CD4-positive, alpha-beta T cell treated with Interleukin-4 for 1 hour (primary cell): ENCODE results near the gene COX6A2.

Source experiments
- DNase-seq, 2 donors: peaks; one replicate each; pipeline ENCODE4 v3.0.0-alpha.2; 2020 to 2022

Gene COX6A2

DNA sequence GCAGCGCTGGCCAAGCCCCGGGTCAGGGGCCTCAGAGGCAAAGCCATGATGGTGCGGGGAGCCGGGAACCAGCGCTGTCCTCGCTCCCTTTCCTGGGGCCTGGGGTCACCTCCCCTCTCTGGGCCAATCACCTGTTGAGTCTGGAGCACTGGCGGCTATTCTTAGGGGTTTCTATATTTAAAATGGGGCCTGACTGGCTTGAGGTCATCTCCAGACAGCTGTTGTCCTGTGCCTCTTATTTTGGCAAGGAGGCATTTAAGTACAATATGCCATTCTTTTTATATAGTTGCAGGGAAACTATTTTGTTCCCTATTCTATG, at the start of gene COX6A2:
Gene COX6A2, minus strand, starts transcription at position 82 of the 319 bp plus-strand sequence. Its CDS starts 35 bp downstream, at position 47.
- DNase-seq = no peak

DNA sequence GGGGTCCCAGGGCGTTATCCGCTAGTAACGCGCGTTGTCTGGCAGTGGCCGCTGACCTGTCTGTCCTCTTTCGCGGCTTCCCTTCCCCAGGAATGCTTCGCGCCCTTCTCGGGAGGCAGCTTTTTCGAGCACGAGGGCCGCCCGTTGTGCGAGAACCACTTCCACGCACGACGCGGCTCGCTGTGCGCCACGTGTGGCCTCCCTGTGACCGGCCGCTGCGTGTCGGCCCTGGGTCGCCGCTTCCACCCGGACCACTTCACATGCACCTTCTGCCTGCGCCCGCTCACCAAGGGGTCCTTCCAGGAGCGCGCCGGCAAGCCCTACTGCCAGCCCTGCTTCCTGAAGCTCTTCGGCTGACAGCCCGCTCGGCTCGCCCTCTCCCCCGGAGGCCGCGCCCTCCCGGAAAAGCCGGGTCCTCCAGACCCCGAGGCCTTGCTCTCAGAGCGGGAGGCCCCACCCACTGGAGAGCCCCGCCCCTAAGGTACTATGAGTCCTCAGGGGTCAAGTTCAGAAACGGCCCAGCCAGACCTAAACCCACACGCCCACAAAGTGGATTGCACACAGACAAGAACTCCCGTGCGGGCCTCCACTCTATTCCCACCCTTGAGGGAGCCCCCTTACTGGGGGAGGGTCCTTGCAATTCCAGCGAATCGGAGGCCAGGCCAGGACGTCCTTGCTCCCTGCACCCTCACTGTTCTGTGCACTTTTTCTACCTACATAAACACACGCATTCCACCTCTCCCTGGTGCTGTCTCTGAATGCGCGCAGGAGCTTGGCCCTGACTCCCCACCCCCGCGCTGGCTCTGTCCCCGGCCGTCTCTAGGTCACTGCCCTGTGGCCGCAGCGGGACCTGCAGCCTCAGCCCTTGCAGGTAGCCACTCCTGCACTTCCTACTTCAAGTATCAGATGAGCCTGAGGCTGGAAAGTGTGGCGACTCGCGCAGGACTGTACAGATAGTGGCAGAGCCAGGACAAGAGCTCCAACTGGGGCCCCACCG, 49.4 kb upstream of the COX6A2 start:
- DNase-seq = peak; percentile 20 to 40

DNA sequence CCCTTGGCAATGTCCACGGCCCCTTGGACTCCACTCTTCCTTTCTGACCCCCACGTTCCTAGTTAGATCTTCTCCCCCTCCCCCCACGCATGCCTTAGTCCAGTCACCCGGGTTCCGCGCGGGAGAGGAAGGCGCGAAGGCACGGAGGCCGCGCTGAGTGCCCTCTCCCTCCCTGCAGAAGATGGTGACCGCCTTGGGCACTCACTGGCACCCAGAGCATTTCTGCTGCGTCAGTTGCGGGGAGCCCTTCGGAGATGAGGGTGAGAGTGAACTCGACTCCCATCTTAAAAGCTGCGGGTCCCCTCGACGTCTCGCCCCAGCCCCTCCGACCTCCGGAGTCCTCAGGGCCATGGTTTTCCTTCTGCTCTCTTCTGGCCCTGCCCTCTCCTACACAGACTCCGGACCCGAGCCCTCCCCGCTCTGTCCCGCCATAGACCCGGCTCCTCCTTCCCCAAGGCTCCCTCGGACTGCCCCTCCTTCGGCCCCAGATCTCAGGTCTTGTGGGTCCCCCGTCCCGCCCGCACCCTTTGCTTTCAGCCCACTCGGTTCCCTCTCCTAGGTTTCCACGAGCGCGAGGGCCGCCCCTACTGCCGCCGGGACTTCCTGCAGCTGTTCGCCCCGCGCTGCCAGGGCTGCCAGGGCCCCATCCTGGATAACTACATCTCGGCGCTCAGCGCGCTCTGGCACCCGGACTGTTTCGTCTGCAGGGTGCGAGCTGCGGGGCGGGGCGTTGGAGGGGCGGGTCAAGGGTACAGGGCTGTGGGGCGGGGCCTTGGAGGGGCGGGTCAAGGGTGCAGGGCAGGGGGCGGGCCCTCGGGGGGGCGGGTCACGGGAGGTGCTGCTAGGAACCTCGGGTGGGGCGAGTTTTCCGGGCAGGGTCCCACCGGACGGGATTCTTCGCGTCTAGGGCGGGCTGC, 48.4 kb upstream of the COX6A2 start:
- DNase-seq = peak; percentile 89 to 91

DNA sequence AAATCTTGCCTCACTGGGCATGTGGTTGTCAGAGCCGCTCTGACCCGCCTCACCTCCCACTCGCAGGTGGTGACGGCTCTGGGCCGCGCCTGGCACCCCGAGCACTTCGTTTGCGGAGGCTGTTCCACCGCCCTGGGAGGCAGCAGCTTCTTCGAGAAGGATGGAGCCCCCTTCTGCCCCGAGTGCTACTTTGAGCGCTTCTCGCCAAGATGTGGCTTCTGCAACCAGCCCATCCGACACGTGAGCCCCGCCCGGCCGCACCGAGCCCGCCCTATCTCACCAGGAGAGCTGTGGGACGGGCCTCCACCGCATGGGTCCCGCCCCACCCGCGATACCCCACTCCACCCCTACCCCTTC, 47.8 kb upstream of the COX6A2 start:
- DNase-seq = peak in 1 of 2 donors; percentile 38

DNA sequence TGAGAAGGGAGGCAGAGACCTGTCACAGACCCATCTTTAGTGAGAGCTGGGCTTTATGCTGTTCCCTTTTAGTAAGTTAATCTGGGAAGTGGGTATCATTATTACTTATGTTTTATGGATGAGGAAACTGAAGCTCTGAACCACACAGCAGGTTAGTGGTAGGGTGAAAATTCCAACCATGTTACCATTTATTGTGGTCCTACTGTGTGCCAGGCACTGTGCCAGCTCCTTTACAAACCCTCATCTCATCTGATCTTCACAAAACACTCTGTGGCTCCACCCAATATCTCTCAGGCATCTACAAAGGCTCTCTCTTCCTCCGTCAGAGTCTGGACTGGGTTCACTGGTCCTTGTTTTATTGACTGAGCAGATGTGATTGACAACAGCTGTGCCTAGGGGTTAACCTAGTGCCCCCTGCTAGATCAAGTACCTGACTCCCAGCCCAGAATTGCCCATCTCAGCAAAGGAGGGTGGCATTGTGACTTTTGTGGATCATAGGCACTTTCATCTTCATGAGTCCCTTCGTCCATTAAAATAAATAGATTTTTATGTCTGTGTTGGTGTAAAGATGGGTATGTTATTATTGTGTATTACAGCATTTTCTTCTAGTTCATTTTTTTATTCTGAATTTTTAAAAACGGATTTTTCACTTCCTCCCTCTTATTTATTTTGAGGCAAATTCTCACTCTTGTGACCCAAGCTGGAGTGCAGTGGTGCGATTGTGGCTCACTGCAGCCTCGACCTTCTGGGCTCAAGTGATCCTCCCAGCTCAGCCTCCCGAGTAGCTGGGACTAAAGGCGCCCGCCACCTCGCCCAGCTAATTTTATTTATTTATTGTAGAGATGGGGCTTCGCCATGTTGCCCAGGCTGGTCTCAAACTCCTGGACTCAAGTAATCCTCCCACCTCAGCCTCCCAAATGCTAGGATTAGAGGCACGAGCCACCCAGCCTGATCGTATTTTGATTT, 46.9 kb upstream of the COX6A2 start:
- no peak for DNase-seq

DNA sequence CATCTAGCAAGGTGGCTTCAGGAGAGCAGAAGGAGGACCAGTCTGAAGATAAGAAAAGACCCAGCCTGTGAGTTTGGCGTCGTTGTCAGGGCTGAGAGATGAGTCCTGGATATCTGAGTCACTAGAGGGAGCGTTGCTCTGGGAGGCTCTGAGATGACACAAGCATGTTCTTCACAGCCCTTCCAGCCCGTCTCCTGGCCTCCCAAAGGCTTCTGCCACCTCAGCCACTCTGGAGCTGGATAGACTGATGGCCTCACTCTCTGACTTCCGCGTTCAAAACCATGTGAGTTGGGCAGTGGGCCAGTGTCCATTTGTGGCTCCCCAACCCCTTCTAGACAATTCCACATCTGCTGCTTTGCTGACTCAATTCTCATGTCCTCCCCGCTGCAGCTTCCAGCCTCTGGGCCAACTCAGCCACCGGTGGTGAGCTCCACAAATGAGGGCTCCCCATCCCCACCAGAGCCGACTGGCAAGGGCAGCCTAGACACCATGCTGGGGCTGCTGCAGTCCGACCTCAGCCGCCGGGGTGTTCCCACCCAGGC, 46.1 kb upstream of the COX6A2 start:
- no peak for DNase-seq

DNA sequence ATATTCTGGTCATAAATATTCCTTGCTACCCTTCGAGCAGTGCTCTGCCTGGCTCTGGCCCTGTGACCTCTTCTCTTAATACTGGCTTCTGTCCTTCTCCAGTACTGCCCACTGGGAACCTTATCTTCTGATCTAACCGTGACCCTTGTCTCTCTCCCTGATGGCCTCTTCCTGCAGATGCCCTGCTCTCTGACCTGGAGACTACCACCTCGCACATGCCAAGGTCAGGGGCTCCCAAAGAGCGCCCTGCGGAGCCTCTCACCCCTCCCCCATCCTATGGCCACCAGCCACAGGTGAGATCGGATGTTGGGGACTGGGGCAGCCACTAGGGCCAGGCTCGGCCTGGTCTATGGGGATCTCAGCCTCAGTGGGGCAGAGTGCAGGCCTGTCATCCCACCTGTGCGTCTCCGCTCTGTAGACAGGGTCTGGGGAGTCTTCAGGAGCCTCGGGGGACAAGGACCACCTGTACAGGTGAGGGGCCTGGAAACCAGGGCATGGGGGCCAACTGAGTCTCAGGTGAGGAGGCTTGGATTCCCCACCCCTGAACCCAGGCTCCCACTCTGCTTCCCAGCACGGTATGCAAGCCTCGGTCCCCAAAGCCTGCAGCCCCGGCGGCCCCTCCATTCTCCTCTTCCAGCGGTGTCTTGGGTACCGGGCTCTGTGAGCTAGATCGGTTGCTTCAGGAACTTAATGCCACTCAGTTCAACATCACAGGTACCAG, 45.3 kb upstream of the COX6A2 start:
- DNase-seq = no peak

DNA sequence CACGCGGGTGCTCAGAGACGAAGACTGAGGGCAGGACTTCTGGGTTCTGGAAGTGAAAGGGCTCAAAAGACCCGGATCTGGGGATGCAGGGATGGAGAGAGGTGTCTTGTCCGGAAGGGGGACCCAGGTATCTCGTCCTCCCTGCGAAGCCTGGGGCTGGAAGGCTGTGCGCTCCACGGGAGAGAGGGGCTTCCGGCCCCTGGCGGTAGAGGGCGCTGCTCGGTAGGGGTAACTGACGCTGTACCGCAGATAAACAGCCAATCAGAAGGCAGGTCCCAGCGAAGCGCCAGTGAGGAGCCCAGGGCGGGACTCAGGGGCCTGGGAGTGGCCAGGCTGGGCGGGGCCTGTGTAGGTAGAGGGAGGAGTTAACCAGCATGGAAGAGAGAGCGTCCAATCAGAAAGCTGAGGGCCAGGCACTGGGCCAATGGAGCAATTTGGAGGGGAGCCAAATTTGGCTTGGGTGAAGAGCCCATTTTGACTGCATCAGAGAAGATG, 44.6 kb upstream of the COX6A2 start:
- DNase-seq = peak; percentile 52 to 60

DNA sequence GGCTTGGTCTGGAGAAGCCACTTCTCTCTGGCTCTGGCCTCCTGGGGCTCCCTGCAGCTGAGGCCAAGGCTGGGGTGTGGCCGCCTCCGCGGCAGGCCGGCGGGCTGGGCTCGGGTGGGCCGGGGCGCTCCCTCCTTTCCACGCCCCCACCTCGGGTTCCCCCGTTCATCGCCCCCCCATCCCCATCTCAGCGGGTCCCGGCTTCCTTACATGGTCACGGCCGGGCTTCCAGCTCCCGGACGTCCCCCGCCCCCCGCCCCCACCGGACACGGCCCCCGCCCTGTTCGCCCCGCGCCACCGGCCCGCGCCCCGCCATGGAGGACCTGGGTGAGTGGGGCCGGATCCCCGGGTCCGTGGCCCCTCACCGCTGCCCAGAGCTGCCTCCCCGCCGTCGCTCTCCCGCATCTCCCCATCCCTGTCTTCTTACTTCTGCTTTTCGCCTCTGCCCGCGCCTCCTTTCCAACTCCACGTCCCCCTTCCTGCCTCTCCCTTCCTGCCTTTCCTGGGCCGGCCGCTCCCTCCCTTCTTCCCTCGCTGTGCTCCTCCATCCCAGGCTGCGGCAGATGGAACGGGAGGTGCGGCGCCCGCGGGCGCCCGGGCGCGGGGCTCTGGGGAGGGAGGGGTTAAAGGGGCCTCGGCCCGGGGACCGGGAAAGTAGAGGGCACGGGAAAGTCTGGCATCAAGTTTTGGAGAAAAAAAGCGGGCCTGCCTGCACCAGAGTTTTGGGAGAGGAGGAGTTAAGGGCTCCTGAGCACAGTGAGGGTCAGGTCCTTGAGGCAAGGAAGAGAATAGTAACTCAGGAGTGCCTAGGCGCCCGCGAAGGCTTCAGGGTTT, 43.9 kb upstream of the COX6A2 start, which contains the start of gene TGFB1I1:
Gene TGFB1I1, plus strand, starts transcription at position 278 of the 834 bp plus-strand sequence. Its CDS starts 37 bp downstream, at position 315.
- no peak for DNase-seq

DNA sequence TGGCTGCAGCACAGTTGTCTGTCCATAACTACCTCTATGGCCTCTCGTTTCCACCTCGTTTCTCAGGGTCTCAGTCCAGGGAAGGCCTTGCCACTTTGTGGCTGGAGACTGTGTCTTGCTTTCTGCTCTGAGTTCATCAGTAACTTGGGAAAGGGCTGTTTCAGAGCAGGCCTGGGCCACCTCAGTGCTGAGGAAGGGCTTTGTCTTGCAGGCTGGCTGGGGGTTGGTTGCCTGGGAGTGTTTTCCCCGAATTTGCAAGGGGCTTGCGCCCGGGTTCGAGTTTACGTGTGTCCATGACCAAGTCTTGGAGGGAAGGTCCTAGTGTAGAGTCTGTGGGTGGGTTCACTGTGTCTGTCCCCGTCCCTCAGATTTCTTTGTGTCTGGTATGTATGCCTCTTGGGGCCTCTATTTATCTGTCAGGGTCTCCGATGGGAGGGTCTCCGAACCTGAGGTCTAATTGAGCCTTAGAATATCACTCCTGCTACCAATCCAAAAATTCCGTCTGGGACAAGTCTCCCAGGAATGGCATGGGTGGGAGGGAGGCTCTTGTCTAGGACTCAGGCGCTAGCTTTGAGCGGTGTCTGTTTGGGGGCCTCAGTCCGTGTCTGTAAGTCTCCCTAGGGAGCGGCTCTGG, 43.2 kb upstream of the COX6A2 start:
- no peak for DNase-seq

DNA sequence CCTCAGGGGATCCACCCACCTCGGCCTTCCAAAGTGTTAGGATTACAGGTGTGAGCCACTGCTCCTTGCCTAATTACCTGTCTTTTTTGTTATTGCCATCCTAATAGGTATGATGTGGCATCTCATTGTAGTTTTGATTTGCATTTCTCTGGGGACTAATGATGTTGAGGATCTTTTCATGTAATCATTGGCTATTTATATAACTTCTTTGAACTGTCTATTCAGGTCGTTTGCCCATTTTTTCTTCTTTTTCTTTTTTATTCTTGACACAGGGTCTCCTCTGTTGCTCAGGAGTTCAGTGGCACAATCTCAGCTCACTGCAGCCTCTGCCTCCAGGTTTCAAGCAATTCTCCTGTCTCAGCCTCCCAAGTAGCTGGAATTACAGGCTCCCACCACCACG, 42.5 kb upstream of the COX6A2 start:
- no peak for DNase-seq

DNA sequence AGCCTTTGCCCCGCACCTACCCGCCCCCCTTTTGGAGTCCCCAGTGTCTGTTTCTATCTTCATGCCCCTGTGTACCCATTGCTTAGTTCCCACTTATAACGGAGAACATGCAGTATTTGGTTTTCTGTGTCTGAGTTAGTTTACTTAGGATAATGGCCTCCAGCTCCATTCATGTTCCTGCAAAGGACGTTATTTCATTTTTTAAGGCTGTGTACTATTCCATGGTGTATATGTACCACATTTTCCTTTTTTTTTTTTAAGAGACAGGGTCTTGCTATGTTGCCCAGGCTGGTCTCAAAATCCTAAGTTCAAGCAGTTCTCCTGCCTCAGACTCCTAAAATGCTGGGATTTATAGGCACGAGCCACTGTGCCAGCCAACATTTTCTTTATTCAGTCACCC, 39.7 kb upstream of the COX6A2 start:
- DNase-seq = no peak

DNA sequence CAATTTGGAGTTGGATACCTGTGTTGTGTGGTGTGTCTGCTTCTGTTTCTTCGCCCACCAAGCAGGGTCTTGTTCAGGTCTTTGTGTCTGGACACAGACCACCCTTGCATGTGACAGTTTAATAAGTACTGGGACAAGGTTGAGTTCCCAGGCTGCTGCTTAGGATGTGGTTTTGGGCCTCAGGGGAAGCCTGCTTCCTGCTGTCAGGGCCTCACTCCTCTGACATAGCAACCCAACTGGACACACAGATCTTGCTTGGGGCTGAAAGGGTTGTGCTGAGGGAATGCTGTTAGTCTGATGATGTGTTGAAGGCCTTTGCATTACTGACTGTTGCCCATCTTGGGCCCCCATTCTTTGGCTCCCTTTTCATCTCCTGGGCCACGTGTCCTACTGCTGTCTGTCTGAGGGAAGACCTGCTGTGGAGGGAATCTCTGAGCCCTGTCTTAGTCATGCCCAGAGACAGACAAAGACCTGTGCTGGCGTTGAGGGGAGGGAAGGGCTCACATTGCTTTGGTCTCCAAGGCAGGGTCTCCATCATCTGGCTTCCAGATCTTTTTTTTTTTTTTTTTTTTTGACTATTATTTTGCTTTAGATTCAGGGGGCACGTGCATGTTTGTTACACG, 39.1 kb upstream of the COX6A2 start:
- no peak for DNase-seq

DNA sequence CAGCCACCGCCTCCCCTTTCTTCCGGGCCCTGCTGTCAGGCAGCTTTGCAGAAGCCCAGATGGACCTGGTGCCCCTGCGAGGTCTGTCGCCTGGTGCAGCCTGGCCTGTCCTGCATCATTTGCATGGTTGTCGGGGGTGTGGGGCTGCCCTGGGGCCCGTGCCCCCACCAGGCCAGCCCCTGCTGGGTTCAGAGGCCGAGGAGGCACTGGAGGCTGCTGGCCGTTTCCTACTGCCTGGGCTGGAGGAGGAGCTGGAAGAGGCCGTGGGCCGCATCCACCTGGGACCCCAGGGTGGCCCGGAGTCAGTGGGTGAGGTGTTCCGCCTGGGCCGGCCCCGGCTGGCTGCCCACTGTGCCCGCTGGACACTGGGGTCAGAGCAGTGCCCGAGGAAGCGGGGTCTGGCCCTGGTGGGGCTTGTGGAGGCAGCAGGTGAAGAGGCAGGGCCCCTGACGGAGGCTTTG, 38.3 kb upstream of the COX6A2 start:
- DNase-seq = no peak

DNA sequence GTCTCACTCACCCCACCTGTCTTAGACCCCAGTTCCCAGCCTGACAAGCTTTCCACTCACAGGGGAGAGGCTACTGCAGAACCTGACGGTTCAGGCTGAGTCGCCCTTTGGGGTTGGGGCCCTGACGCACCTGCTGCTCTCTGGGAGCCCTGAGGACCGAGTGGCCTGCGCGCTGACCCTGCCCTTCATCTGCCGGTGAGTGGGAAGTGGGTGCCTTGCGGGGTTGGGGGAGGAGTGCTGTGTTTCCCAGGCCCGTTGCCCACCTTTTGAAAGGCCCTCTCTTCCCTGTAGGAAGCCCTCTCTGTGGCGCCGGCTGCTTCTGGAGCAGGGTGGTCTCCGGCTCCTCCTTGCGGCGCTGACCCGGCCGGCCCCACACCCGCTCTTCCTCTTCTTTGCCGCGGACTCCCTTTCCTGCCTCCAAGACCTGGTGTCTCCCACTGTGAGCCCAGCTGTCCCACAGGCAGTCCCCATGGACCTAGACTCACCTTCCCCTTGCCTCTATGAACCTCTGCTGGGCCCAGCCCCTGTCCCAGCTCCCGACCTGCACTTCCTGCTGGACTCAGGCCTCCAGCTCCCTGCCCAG, 37.7 kb upstream of the COX6A2 start:
- no peak for DNase-seq

DNA sequence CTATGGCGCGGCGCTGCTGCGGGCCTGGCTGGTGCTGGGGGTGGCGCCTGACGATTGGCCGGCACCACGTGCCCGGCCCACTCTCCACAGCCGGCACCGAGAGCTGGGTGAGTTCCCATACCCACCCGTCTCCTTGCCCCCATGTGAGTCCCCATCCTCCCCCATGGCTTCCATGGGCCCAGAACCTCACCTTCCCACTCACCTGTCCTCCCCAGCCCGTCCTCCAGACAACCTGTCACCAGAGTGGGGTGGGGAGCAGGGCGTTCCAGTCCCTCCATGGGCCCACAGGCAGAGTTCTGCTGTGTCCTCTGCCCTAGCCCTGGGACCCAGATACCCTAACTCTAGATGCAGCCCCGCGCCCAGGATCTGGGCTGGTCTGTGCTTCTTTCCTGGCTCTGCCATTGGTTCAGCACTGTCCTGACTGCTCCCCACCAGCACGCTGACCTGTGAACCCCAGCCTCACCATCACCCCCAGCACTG, 36.7 kb upstream of the COX6A2 start:
- DNase-seq = no peak

DNA sequence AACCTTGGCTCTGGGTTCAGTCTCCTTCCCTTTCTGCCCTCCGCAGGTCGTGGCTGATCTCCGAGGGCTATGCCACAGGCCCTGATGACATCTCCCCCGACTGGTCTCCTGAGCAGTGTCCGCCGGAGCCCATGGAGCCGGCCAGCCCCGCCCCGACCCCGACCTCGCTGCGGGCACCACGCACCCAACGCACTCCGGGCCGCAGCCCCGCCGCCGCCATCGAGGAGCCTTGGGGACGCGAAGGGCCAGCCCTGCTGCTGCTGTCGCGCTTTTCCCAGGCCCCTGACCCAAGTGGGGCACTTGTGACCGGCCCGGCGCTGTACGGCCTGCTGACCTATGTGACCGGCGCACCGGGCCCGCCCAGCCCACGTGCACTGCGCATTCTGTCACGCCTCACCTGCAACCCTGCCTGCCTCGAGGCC, 36.2 kb upstream of the COX6A2 start:
- no peak for DNase-seq
